Activated T-helper 2 cell treated with anti-CD3 and anti-CD28 coated beads, Interferon-gamma antibody, Interleukin-2, Interleukin-4, amounts not matched to agents 10 μg/mL and 5 μg/mL and 100 μg/mL, durations not matched to agents 14 hours and 24 hours and 36 hours (primary cell): ENCODE data around the gene PTPRG. TPM values are rescaled to one million over a fixed set of nuclear protein-coding genes. Genes with fewer than 3 reads are reported as not detected.

ENCODE experiments used
- DNase-seq: peaks from one replicate; pipeline ENCODE4 v3.0.0; 2021; ENCODE audit warnings: low spot score
- H3K27ac Mint-ChIP-seq: one replicate; pipeline ENCODE4 v1.8.0; 2021; ENCODE audit warnings: mixed read lengths
- H3K27me3 Mint-ChIP-seq: one replicate; pipeline ENCODE4 v1.8.0; 2021; ENCODE audit warnings: low read depth, mixed read lengths
- H3K36me3 Mint-ChIP-seq: one replicate; pipeline ENCODE4 v1.8.0; 2021; ENCODE audit warnings: low read depth, mixed read lengths
- H3K4me1 Mint-ChIP-seq: one replicate; pipeline ENCODE4 v1.8.0; 2021; ENCODE audit warnings: low read depth, mixed read lengths
- H3K4me3 Mint-ChIP-seq: one replicate; pipeline ENCODE4 v1.8.0; 2021; ENCODE audit warnings: low read depth, mild to moderate bottlenecking, moderate library complexity, mixed read lengths
- H3K9me3 Mint-ChIP-seq: one replicate; pipeline ENCODE4 v1.8.0; 2021; ENCODE audit warnings: mixed read lengths
- intact Hi-C: fragments of 100-400 bp; cut with micrococcal nuclease; formaldehyde crosslinking; loops from one replicate; pipeline ENCODE4 v1.15.1; 2023
- total RNA-seq: library from RNA; stranded (reverse); gene quantifications from 2 replicates; pipeline ENCODE4 v1.2.3, GENCODE V29; 2022

The PTPRG gene
- total RNA-seq, 1 donor from 2014 or later, result 5.1 TPM

- no peak for DNase-seq
- H3K9me3 Mint-ChIP-seq, result no peaks in the 10 kb centered on the region
Observed at GRCh38 chr3:62281726-62282125, 720.4 kb downstream of the PTPRG start.

DNA sequence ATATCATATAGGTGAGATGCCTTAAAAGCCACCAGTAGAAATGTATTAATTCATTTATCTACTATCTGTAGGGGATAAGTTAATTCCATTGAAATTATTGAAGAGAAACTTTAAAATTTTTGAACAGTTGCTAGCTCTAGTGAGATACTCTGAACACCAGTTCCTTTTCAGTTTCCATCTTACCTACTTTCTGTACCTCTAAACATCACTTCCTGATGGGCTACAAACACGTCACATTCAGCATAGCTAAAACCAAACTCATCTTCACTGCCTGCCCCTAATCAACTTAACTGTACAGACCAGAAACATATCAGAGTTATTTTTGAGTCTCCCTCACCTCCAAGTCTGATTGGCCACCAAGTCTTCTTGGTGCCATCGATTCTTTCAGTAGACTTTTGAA, 723.1 kb downstream of the PTPRG start:
- H3K9me3 Mint-ChIP-seq, result no peaks in the 10 kb centered on the region
- H3K4me1 Mint-ChIP-seq, result no peaks in the 10 kb centered on the region
- intact Hi-C loops, result no loop called here
- no peaks in the 10 kb centered on the region for H3K27me3 Mint-ChIP-seq
- H3K27ac Mint-ChIP-seq, result no peak overlapping the region
- H3K36me3 Mint-ChIP-seq, result no peaks in the 10 kb centered on the region
- no peak overlapping the region for H3K4me3 Mint-ChIP-seq
- DNase-seq, result no peak

More at GRCh38 chr3:62281726-62282125, 720.4 kb downstream of the PTPRG start:
- no peaks in the 10 kb centered on the region for H3K36me3 Mint-ChIP-seq
- no peak overlapping the region for H3K27ac Mint-ChIP-seq
- H3K27me3 Mint-ChIP-seq, result no peaks in the 10 kb centered on the region
- H3K4me3 Mint-ChIP-seq, result no peak overlapping the region
- intact Hi-C loops, result no loop called here
- no peaks in the 10 kb centered on the region for H3K4me1 Mint-ChIP-seq

GRCh38 chr3:62287392-62287927, 726.1 kb downstream of the PTPRG start:
- Mint-ChIP-seq H3K4me3 (no peak overlapping the region), H3K27ac (no peak overlapping the region), H3K4me1 (no peaks in the 10 kb centered on the region), H3K36me3 (no peaks in the 10 kb centered on the region), H3K9me3 (no peaks in the 10 kb centered on the region), H3K27me3 (no peaks in the 10 kb centered on the region)
- intact Hi-C loops, result no loop called here
- no peak for DNase-seq

GRCh38 chr3:62289922-62290321, 728.6 kb downstream of the PTPRG start:
- Mint-ChIP-seq H3K36me3 (no peaks in the 10 kb centered on the region), H3K27me3 (no peaks in the 10 kb centered on the region), H3K4me1 (no peaks in the 10 kb centered on the region), H3K9me3 (no peaks in the 10 kb centered on the region), H3K4me3 (no peak overlapping the region), H3K27ac (no peak overlapping the region)
- no peak for DNase-seq
- intact Hi-C loops, result no loop called here

GRCh38 chr3:62293051-62293780, 731.8 kb downstream of the PTPRG start:
- no peak for DNase-seq
- Mint-ChIP-seq H3K4me1 (no peaks in the 10 kb centered on the region), H3K4me3 (no peak overlapping the region), H3K36me3 (no peaks in the 10 kb centered on the region), H3K27me3 (no peaks in the 10 kb centered on the region), H3K9me3 (no peaks in the 10 kb centered on the region), H3K27ac (no peak overlapping the region)
- intact Hi-C loops, result no loop called here

GRCh38 chr3:62295571-62295970, 734.2 kb downstream of the PTPRG start:
- H3K27me3 Mint-ChIP-seq, result no peaks in the 10 kb centered on the region
- H3K27ac Mint-ChIP-seq, result no peak overlapping the region
- no peak overlapping the region for H3K4me3 Mint-ChIP-seq
- no peaks in the 10 kb centered on the region for H3K36me3 Mint-ChIP-seq
- intact Hi-C loops, result no loop called here
- no peak for DNase-seq
- H3K4me1 Mint-ChIP-seq, result no peaks in the 10 kb centered on the region
- H3K9me3 Mint-ChIP-seq, result no peaks in the 10 kb centered on the region

GRCh38 chr3:62300617-62301016, 739.2 kb downstream of the PTPRG start:
- intact Hi-C loops, result no loop called here
- peaks cover 16% of the 10 kb centered on the region for H3K9me3 Mint-ChIP-seq
- no peaks in the 10 kb centered on the region for H3K36me3 Mint-ChIP-seq
- no peaks in the 10 kb centered on the region for H3K27me3 Mint-ChIP-seq
- H3K4me1 Mint-ChIP-seq, result no peaks in the 10 kb centered on the region
- H3K4me3 Mint-ChIP-seq, result no peak overlapping the region
- H3K27ac Mint-ChIP-seq, result no peak overlapping the region
- no peak for DNase-seq

GRCh38 chr3:62312201-62312600, 750.8 kb downstream of the PTPRG start:
- DNase-seq, result no peak
- intact Hi-C loops, result no loop called here
- Mint-ChIP-seq H3K4me3 (no peak overlapping the region), H3K27ac (no peak overlapping the region), H3K4me1 (no peaks in the 10 kb centered on the region), H3K36me3 (no peaks in the 10 kb centered on the region), H3K9me3 (no peaks in the 10 kb centered on the region), H3K27me3 (peaks cover 1% of the 10 kb centered on the region)

DNA sequence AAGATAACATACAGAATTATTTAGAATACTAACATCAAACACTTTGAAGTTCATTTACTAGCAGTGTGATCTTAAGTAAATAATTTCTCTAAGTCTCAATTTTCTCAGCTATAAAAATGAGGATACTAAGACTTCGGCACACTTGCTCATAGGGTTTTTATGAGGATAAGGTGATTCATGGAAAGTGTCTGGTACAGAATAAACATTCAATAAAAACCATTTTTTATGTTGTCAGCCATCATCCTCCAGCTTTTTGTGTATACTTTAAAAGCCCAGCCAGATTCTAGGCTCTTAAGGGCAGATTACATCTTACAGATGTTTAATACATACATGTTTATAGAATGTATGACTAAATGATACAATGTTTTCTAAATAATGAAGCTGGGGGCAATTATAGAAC, 755.2 kb downstream of the PTPRG start:
- Mint-ChIP-seq H3K27me3 (peaks cover 5% of the 10 kb centered on the region), H3K4me1 (peaks cover 11% of the 10 kb centered on the region), H3K27ac (no peak overlapping the region), H3K4me3 (no peak overlapping the region), H3K36me3 (peaks cover 12% of the 10 kb centered on the region), H3K9me3 (peaks cover 22% of the 10 kb centered on the region)
- no peak for DNase-seq
- intact Hi-C loops, result no loop called here

DNA sequence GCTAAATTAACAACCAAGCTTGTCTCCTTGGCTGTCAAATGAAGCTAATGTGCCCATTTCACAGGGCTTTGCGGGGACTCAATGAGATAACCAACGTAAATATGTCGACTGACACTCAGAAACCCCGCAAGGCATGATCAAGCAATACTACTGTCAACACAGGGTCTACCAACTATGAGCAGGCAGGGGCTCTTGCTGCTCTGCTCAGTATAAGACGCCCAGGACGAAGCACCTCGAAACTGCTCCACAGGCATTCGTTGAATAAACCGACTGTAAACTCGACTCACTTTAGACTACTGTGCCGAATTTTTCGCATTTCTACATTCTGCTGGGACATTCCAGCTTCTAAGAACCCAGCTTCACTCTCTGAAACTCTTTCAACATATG, 757.0 kb downstream of the PTPRG start:
- Mint-ChIP-seq H3K36me3 (peaks cover 12% of the 10 kb centered on the region), H3K27me3 (peaks cover 5% of the 10 kb centered on the region), H3K27ac (peak overlapping the region; percentile 94), H3K4me1 (peaks cover 11% of the 10 kb centered on the region), H3K4me3 (peak overlapping the region; percentile 89), H3K9me3 (peaks cover 22% of the 10 kb centered on the region)
- DNase-seq, result no peak
- intact Hi-C loops, result no loop called here

GRCh38 chr3:62318752-62319569, 757.6 kb downstream of the PTPRG start:
- Mint-ChIP-seq H3K36me3 (peaks cover 12% of the 10 kb centered on the region), H3K27me3 (peaks cover 5% of the 10 kb centered on the region), H3K9me3 (peaks cover 22% of the 10 kb centered on the region), H3K4me1 (peaks cover 11% of the 10 kb centered on the region), H3K27ac (peak overlapping the region; percentile 94), H3K4me3 (peak overlapping the region; percentile 89)
- intact Hi-C loops, result no loop called here
- DNase-seq, result peak; percentile 44

GRCh38 chr3:62319570-62320243, 758.3 kb downstream of the PTPRG start:
- Mint-ChIP-seq H3K4me1 (peaks cover 11% of the 10 kb centered on the region), H3K27ac (no peak overlapping the region), H3K27me3 (peaks cover 5% of the 10 kb centered on the region), H3K4me3 (peak overlapping the region; percentile 89), H3K9me3 (peaks cover 22% of the 10 kb centered on the region), H3K36me3 (peaks cover 12% of the 10 kb centered on the region)
- intact Hi-C loops, result no loop called here
- DNase-seq, result no peak
